Measurements from ENCODE around the gene MANBA.
"Not testable (repeated sequence)": the region's sequence is repeated elsewhere in the genome, so short reads cannot be mapped to it uniquely, and the experiment has no call there.

DNA sequence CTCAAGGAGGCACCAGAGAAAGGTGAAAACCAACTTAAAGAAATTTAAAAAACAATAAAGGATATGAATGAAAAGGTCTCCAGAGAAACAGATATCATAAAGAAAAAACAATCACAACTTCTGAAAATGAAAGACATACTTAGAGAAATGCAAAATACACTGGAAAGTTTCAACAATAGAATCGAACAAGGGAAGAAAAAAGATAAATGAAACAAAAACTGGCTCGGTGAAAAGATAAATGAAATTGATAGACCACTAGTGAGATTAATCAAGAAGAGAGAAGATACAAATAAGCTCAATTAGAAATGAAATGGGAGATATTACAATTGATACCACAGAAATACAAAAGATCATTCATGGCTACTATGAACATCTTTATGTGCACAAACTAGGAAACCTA is 22.0 kb downstream of the MANBA start:
- not testable (repeated sequence) for TF ChIP-seq POLR2AphosphoS5 (IDR thresholded peaks at IDR 0.05; ENCODE audit: insufficient read depth in 1 of 2, low read depth in 1 of 2); POLR2A (IDR thresholded peaks at IDR 0.05)
